IMR-90 (cell line): ENCODE results near the gene CD177. TPM values are rescaled to one million over a fixed set of nuclear protein-coding genes. Genes with fewer than 3 reads are reported as not detected.

Source experiments
- ATAC-seq: fragments of 200-7000 bp; cut with Tn5 transposase; 2 replicates; pipeline ENCODE4 v1.9.1; 2020; ENCODE audit warnings: low read depth, mild to moderate bottlenecking, moderate library complexity
- BruUV-seq: library from RNA; stranded (reverse); fragments of 400-500 nt; replicated peaks from 2 replicates; lab custom pipeline; 2021; lab: Mats Ljungman, UMichigan
- CTCF ChIA-PET: fragments of 300-600 bp; formaldehyde crosslinking; extraction: SDS; loops from one replicate; lab custom pipeline; 2021; ENCODE audit warnings: antibody characterized with exemption; lab: Yijun Ruan, JAX
- POLR2A ChIA-PET: fragments of 300-600 bp; sonication (Branson Sonifier 250); formaldehyde crosslinking; loops from one replicate; lab custom pipeline; 2022; ENCODE audit warnings: antibody characterized with exemption; ENCODE audit not compliant: unreplicated experiment; lab: Charles Lee
- DNase-seq: peaks from one replicate; pipeline ENCODE4 v3.0.0; 2013
- H2AFZ ChIP-seq: replicated peaks from 2 replicates; pipeline ENCODE3; 2013; ENCODE audit warnings: low read length, mild to moderate bottlenecking; ENCODE audit not compliant: poor library complexity
- H2AK5ac ChIP-seq: 2 replicates; pipeline ENCODE4 v1.6.1; 2013; ENCODE audit warnings: low read depth, low read length, inconsistent platforms
- H2AK9ac ChIP-seq: replicated peaks from 2 replicates; pipeline ENCODE3; 2013; ENCODE audit warnings: mild to moderate bottlenecking, low read depth, low read length, moderate library complexity; ENCODE audit not compliant: poor library complexity
- H2BK120ac ChIP-seq: 2 replicates; pipeline ENCODE4 v1.6.1; 2013; ENCODE audit warnings: low read depth, low read length, inconsistent platforms
- H2BK15ac ChIP-seq: 3 replicates; pipeline ENCODE4 v1.6.1; 2013; ENCODE audit warnings: low read depth, low read length, inconsistent platforms
- H2BK20ac ChIP-seq: 2 replicates; pipeline ENCODE4 v1.6.1; 2013; ENCODE audit warnings: low read depth, mild to moderate bottlenecking, inconsistent platforms, low read length, moderate library complexity
- H2BK5ac ChIP-seq: 2 replicates; pipeline ENCODE4 v1.6.1; 2013; ENCODE audit warnings: mild to moderate bottlenecking, low read depth, low read length, inconsistent platforms; ENCODE audit not compliant: poor library complexity, severe bottlenecking
- H3K14ac ChIP-seq: replicated peaks from 2 replicates; pipeline ENCODE4 v1.6.1; 2013; ENCODE audit warnings: low read depth, low read length, inconsistent platforms
- H3K18ac ChIP-seq: 2 replicates; pipeline ENCODE4 v1.6.1; 2013; ENCODE audit warnings: low read depth, low read length, control low read depth
- H3K23ac ChIP-seq: 2 replicates; pipeline ENCODE4 v1.6.1; 2013; ENCODE audit warnings: low read depth, low read length, inconsistent platforms
- H3K27ac ChIP-seq: 2 replicates; pipeline ENCODE4 v1.5.1; 2013; ENCODE audit warnings: mild to moderate bottlenecking, control low read depth, low read length; ENCODE audit not compliant: insufficient read depth
- H3K27me3 ChIP-seq: 2 replicates; pipeline ENCODE4 v1.6.1; 2013; ENCODE audit warnings: low read length; ENCODE audit not compliant: control insufficient read depth, insufficient read depth
- H3K36me3 ChIP-seq: 2 replicates; pipeline ENCODE4 v1.6.1; 2013; ENCODE audit warnings: low read length, mixed read lengths; ENCODE audit not compliant: control insufficient read depth, insufficient read depth
- H3K4ac ChIP-seq: 2 replicates; pipeline ENCODE4 v1.6.1; 2013; ENCODE audit warnings: low read depth, low read length, inconsistent platforms
- H3K4me1 ChIP-seq: 2 replicates; pipeline ENCODE4 v1.6.1; 2013; ENCODE audit warnings: low read length, mixed read lengths; ENCODE audit not compliant: control insufficient read depth, insufficient read depth
- H3K4me2 ChIP-seq: 2 replicates; pipeline ENCODE4 v1.6.1; 2013; ENCODE audit warnings: low read depth, mild to moderate bottlenecking, control low read depth, low read length, moderate library complexity
- H3K4me3 ChIP-seq: 2 replicates; pipeline ENCODE4 v1.5.1; 2013; ENCODE audit warnings: low read depth, mild to moderate bottlenecking, control low read depth, low read length, moderate library complexity; ENCODE audit not compliant: insufficient read depth
- H3K56ac ChIP-seq: 2 replicates; pipeline ENCODE4 v1.6.1; 2013; ENCODE audit warnings: low read length, inconsistent platforms; ENCODE audit not compliant: insufficient read depth; ENCODE audit errors: extremely low read depth
- H3K79me1 ChIP-seq, 2 experiments: 2 replicates each; pipeline ENCODE4 v1.6.1; 2013; ENCODE audit warnings: low read length in 2 of 2, inconsistent platforms in 1 of 2, low read depth in 1 of 2
- H3K9ac ChIP-seq: 2 replicates; pipeline ENCODE4 v1.6.1; 2013; ENCODE audit warnings: low read depth, low read length, control low read depth
- H3K9me1 ChIP-seq: 2 replicates; pipeline ENCODE4 v1.6.1; 2013; ENCODE audit warnings: low read length, inconsistent platforms; ENCODE audit not compliant: insufficient read depth
- H3K9me3 ChIP-seq: 2 replicates; pipeline ENCODE4 v1.6.1; 2013; ENCODE audit warnings: low read length; ENCODE audit not compliant: control insufficient read depth, insufficient read depth
- H4K20me1 ChIP-seq: 2 replicates; pipeline ENCODE4 v1.6.1; 2013; ENCODE audit warnings: low read length, inconsistent platforms; ENCODE audit not compliant: insufficient read depth
- H4K5ac ChIP-seq: 2 replicates; pipeline ENCODE4 v1.6.1; 2013; ENCODE audit warnings: mild to moderate bottlenecking, low read depth, low read length, control low read depth
- H4K8ac ChIP-seq, 2 experiments: 2 replicates each; pipeline ENCODE4 v1.6.1; 2013; ENCODE audit warnings: low read depth in 2 of 2, low read length in 2 of 2, control low read depth in 1 of 2, inconsistent platforms in 1 of 2
- H4K91ac ChIP-seq: 2 replicates; pipeline ENCODE4 v1.6.1; 2013; ENCODE audit warnings: low read depth, low read length, inconsistent platforms; ENCODE audit not compliant: insufficient read depth
- BHLHE40 ChIP-seq: fragments of 150-350 bp; IDR thresholded peaks from 2 replicates; pipeline ENCODE4 v1.6.1; 2016; ENCODE audit warnings: mild to moderate bottlenecking, low read depth, low read length
- CEBPB ChIP-seq: IDR thresholded peaks from 2 replicates; pipeline ENCODE4 v1.6.1; 2012; ENCODE audit warnings: low read depth, low read length, improper control_type of control experiment
- CHD1 ChIP-seq: IDR thresholded peaks from 2 replicates; pipeline ENCODE4 v1.6.1; 2012; ENCODE audit warnings: low read depth, low read length, improper control_type of control experiment
- FOS ChIP-seq: fragments of 150-350 bp; IDR thresholded peaks from 2 replicates; pipeline ENCODE4 v1.6.1; 2016; ENCODE audit warnings: low read depth, low read length
- MAZ ChIP-seq: IDR thresholded peaks from 2 replicates; pipeline ENCODE4 v1.6.1; 2012; ENCODE audit warnings: low read depth, mild to moderate bottlenecking, low read length, improper control_type of control experiment, moderate library complexity, borderline replicate concordance
- MXI1 ChIP-seq: IDR thresholded peaks from 2 replicates; pipeline ENCODE4 v1.6.1; 2012; ENCODE audit warnings: low read depth, mild to moderate bottlenecking, low read length, moderate library complexity, borderline replicate concordance
- NFE2L2 ChIP-seq: fragments of 150-350 bp; IDR thresholded peaks from 2 replicates; pipeline ENCODE4 v1.6.1; 2016; ENCODE audit warnings: low read depth, mild to moderate bottlenecking, low read length
- RAD21 ChIP-seq: IDR thresholded peaks from 2 replicates; pipeline ENCODE4 v1.6.1; 2012; ENCODE audit warnings: low read length, improper control_type of control experiment
- RFX5 ChIP-seq: IDR thresholded peaks from 2 replicates; pipeline ENCODE4 v1.8.0; 2012; ENCODE audit warnings: low read depth, mild to moderate bottlenecking, low read length, moderate library complexity
- SMC3 ChIP-seq: fragments of 150-350 bp; IDR thresholded peaks from 2 replicates; pipeline ENCODE4 v1.6.1; 2016; ENCODE audit warnings: low read depth, mild to moderate bottlenecking, antibody characterized with exemption, low read length, moderate library complexity
- WGBS, 2 experiments: methylation state at CpG; one replicate each; pipeline versions ENCODE4 v1.1.5 to v1.1.7; 2013; ENCODE audit warnings: missing lambda C conversion rate in 2 of 2; ENCODE audit not compliant: insufficient read length in 1 of 2; ENCODE audit errors: extremely low coverage in 2 of 2; 5-methylcytosine and 5-hydroxymethylcytosine counted together
- dilution Hi-C: fragments of 300-500 bp; cut with HindIII; formaldehyde crosslinking; loops from one replicate; pipeline ENCODE4 v1.14.3; 2018; ENCODE audit warnings: low sequenced_read_pairs; ENCODE audit not compliant: unreplicated experiment
- in situ Hi-C: fragments of 300-500 bp; cut with MboI; formaldehyde crosslinking; loops from 3 replicates; pipeline ENCODE4 v1.14.3; 2019; ENCODE audit warnings: low sequenced_read_pairs, inconsistent platforms, mixed read lengths
- intact Hi-C: fragments of 100-400 bp; cut with micrococcal nuclease; formaldehyde crosslinking; loops from 2 replicates; pipeline ENCODE4 v1.10.0; 2022
- polyA plus RNA-seq, 3 experiments: library from polyadenylated mRNA; depleted of rRNA; stranded (reverse); fragments of >200 nt; gene quantifications; 2 replicates each; pipeline ENCODE4 v1.2.3, GENCODE V29; 2012; ENCODE audit warnings: low replicate concordance in 1 of 3
- total RNA-seq: library from RNA; depleted of rRNA; stranded (reverse); fragments of >200 nt; gene quantifications from 2 replicates; pipeline ENCODE4 v1.2.3, GENCODE V29; 2012
- TF ChIP-seq, protein P1 (sequence below): conservative IDR thresholded peaks from 2 replicates; pipeline ENCODE4 v1.5.1; 2012; ENCODE audit warnings: mild to moderate bottlenecking, low read depth, low read length, improper control_type of control experiment
- TF ChIP-seq, protein P2 (sequence below): fragments of 150-350 bp; IDR thresholded peaks from 2 replicates; pipeline ENCODE4 v1.6.1; 2016; ENCODE audit warnings: low read depth, mild to moderate bottlenecking, low read length, moderate library complexity, borderline replicate concordance

Gene CD177
- total and polyA plus RNA-seq, 2 of the 4 experiments (the other 2 are of a cell fraction), result 0.14 TPM; not detected in 1

- H4K8ac ChIP-seq, result no peak overlapping the region
- no peak for ATAC-seq
- no peak overlapping the region for H3K4me2 ChIP-seq
- TF ChIP-seq MAZ (no peak), CHD1 (no peak), RAD21 (no peak), FOS (no peak), NFE2L2 (no peak), RFX5 (no peak), CEBPB (no peak), BHLHE40 (no peak), MXI1 (no peak), SMC3 (no peak)
- TF ChIP-seq, protein P1, sequence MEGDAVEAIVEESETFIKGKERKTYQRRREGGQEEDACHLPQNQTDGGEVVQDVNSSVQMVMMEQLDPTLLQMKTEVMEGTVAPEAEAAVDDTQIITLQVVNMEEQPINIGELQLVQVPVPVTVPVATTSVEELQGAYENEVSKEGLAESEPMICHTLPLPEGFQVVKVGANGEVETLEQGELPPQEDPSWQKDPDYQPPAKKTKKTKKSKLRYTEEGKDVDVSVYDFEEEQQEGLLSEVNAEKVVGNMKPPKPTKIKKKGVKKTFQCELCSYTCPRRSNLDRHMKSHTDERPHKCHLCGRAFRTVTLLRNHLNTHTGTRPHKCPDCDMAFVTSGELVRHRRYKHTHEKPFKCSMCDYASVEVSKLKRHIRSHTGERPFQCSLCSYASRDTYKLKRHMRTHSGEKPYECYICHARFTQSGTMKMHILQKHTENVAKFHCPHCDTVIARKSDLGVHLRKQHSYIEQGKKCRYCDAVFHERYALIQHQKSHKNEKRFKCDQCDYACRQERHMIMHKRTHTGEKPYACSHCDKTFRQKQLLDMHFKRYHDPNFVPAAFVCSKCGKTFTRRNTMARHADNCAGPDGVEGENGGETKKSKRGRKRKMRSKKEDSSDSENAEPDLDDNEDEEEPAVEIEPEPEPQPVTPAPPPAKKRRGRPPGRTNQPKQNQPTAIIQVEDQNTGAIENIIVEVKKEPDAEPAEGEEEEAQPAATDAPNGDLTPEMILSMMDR, result no peak
- TF ChIP-seq, protein P2, sequence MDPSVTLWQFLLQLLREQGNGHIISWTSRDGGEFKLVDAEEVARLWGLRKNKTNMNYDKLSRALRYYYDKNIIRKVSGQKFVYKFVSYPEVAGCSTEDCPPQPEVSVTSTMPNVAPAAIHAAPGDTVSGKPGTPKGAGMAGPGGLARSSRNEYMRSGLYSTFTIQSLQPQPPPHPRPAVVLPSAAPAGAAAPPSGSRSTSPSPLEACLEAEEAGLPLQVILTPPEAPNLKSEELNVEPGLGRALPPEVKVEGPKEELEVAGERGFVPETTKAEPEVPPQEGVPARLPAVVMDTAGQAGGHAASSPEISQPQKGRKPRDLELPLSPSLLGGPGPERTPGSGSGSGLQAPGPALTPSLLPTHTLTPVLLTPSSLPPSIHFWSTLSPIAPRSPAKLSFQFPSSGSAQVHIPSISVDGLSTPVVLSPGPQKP, result no peak
- BruUV-seq, result no TSS peak
- H4K5ac ChIP-seq, result no peak overlapping the region
- no peak for DNase-seq
- 55% methylated on average over 6 of the region's 10 CpGs; no CpG with 5 or more reads in 1 of the 2 experiments for WGBS, 2 experiments
- no peak overlapping the region for H2BK120ac ChIP-seq
- no peak overlapping the region for H3K56ac ChIP-seq
- in situ Hi-C loops (no loop called here), intact Hi-C loops (no loop called here), dilution Hi-C loops (no loop called here)
- ChIA-PET CTCF (interaction anchor here (0.6 to 1.1 kb wide), 3 partner anchors 13 to 23 kb away, joined by 3 read pairs; no protein-coding TSS in a partner anchor), POLR2A (no interaction called here)
- H2BK5ac ChIP-seq, result no peak overlapping the region
- no peak overlapping the region for H2BK20ac ChIP-seq
- H2AFZ ChIP-seq, result no peak overlapping the region
- H3K4ac ChIP-seq, result no peak overlapping the region
- no peak overlapping the region for H3K23ac ChIP-seq
- H2AK9ac ChIP-seq, result no peak overlapping the region
- peaks cover 30% of the 10 kb centered on the region for H3K27me3 ChIP-seq
- H3K9ac ChIP-seq, result no peak overlapping the region
- no peak overlapping the region for H3K14ac ChIP-seq
- H3K79me1 ChIP-seq, result no peaks in the 10 kb centered on the region
- no peaks in the 10 kb centered on the region; the same call in 1 of the 2 replicates for H4K20me1 ChIP-seq
- H3K27ac ChIP-seq, result no peak overlapping the region
- no peak overlapping the region for H2AK5ac ChIP-seq
- H3K4me3 ChIP-seq, result no peak overlapping the region
- no peaks in the 10 kb centered on the region for H3K36me3 ChIP-seq
- H3K4me1 ChIP-seq, result no peaks in the 10 kb centered on the region
- no peak overlapping the region for H3K18ac ChIP-seq
- no peak overlapping the region for H4K91ac ChIP-seq
- H3K9me3 ChIP-seq, result no peaks in the 10 kb centered on the region
- no peak overlapping the region for H2BK15ac ChIP-seq
- no peaks in the 10 kb centered on the region for H3K9me1 ChIP-seq
Measured at GRCh38 chr19:43332058-43332922, 21.2 kb upstream of the CD177 start.
